ENCODE measurements around the gene PCDHB6.
"Not testable (repeated sequence)": the region's sequence is repeated elsewhere in the genome, so short reads cannot be mapped to it uniquely, and the experiment has no call there.

DNA sequence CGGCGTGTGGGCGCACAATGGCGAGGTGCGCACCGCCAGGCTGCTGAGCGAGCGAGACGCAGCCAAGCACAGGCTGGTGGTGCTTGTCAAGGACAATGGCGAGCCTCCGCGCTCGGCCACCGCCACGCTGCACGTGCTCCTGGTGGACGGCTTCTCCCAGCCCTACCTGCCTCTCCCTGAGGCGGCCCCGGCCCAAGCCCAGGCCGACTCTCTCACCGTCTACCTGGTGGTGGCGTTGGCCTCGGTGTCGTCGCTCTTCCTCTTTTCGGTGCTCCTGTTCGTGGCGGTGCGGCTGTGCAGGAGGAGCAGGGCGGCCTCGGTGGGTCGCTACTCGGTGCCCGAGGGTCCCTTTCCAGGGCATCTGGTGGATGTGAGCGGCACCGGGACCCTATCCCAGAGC is 2.2 kb downstream of the PCDHB6 start:
- TF ChIP-seq, protein P1, sequence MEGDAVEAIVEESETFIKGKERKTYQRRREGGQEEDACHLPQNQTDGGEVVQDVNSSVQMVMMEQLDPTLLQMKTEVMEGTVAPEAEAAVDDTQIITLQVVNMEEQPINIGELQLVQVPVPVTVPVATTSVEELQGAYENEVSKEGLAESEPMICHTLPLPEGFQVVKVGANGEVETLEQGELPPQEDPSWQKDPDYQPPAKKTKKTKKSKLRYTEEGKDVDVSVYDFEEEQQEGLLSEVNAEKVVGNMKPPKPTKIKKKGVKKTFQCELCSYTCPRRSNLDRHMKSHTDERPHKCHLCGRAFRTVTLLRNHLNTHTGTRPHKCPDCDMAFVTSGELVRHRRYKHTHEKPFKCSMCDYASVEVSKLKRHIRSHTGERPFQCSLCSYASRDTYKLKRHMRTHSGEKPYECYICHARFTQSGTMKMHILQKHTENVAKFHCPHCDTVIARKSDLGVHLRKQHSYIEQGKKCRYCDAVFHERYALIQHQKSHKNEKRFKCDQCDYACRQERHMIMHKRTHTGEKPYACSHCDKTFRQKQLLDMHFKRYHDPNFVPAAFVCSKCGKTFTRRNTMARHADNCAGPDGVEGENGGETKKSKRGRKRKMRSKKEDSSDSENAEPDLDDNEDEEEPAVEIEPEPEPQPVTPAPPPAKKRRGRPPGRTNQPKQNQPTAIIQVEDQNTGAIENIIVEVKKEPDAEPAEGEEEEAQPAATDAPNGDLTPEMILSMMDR (IDR thresholded peaks at IDR 0.05): not testable (repeated sequence)
- TF ChIP-seq POLR2A (IDR thresholded peaks at IDR 0.05): not testable (repeated sequence)
